ENCODE data around the gene CDK6. TPM values are rescaled to one million over a fixed set of nuclear protein-coding genes. Genes with fewer than 3 reads are reported as not detected.
A peak's percentile ranks its signal among the peaks of the same experiment; 100 is the strongest.

Gene CDK6
- polyA plus RNA-seq, 2 of the 4 experiments (the other 2 are of a cell fraction): 13.6 to 25.9 TPM

DNA sequence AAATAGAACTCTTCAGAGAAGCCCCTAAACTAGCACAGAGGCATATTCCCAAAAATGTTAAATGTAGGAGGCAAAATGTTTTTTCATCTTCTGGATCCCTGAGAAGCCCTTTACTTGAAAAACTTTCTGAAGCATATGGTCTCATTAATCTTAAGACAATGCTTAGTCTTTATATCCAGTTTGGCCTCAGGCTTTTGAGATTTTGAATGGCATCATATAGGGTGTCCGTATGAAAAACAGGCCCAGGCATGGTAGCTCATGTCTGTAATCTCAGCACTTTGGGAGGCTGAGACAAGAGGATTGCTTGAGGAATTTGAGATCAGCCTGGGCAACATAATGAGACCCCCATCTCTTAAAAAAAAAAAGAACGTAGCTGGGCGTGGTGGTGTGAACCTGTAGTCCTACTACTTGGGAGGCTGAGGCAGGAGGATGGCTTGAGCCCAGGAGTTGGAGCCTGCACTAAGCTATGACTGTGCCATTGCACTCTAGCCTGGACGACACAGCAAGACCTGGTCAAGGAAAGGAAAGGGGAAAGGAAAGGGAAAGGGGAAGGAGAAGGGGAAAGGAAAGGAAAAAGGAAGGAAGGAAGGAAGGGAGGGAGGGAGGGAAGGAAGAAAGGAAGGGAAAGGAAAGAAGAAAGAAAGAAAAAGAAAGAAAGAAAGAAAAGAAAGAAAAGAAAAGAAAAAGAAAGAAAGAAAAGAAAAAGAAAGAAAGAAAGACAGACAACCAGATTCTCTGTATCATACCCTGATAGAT, 119.4 kb downstream of the CDK6 start:
- Histone ChIP-seq H3K4me3 (no peak overlapping the region; the same call in 2 of the 3 replicates), H3K4me1 (peaks cover 33% of the 10 kb centered on the region), H3K27ac (peak overlapping the region; percentile 75 to 81; a peak in 4 of 6 replicates), H3K4me2 (peak overlapping the region; percentile 72), H3K9me3 (no peaks in the 10 kb centered on the region)
- CTCF ChIA-PET: interaction anchor here (1.2 to 1.5 kb wide), 2 partner anchors 96 to 116 kb away, joined by 5 read pairs; no protein-coding TSS in a partner anchor
- WGBS (ENCODE audit: missing lambda C conversion rate): 93% methylated on average over 4 of the region's 4 CpGs
- no peak for ATAC-seq
- DNase-seq (ENCODE audit: low read depth in 1 of 2, low spot score in 1 of 2): no peak
- no peak for FAIRE-seq
- TF ChIP-seq HOXB13 (CRISPR knock-in tag; IDR thresholded peaks at IDR 0.05; ENCODE audit: low read depth) (no peak), CHD4 (IDR thresholded peaks at IDR 0.05; ENCODE audit: borderline replicate concordance) (no peak), JUNB (IDR thresholded peaks at IDR 0.05) (no peak), HDAC2 (IDR thresholded peaks at IDR 0.05) (no peak), POLR2AphosphoS2 (conservative IDR thresholded peaks at IDR 0.05; ENCODE audit: low read length) (no peak), BHLHE40 (IDR thresholded peaks at IDR 0.05; ENCODE audit: low read depth, low read length) (no peak), RCOR1 (IDR thresholded peaks at IDR 0.05; ENCODE audit: low read depth, low read length) (no peak), FOSL2 (IDR thresholded peaks at IDR 0.05) (no peak), FOSL2 (CRISPR knock-in tag; IDR thresholded peaks at IDR 0.05) (no peak), POLR2A (IDR thresholded peaks at IDR 0.05; ENCODE audit: low read length) (no peak), CHD2 (IDR thresholded peaks at IDR 0.05; ENCODE audit: low read length, partially characterized antibody) (no peak), RNF2 (IDR thresholded peaks at IDR 0.05; ENCODE audit: borderline replicate concordance, low read depth) (no peak), TFCP2L1 (CRISPR knock-in tag; IDR thresholded peaks at IDR 0.05) (no peak), CEBPB (IDR thresholded peaks at IDR 0.05) (no peak)
- TF ChIP-seq, protein P1, sequence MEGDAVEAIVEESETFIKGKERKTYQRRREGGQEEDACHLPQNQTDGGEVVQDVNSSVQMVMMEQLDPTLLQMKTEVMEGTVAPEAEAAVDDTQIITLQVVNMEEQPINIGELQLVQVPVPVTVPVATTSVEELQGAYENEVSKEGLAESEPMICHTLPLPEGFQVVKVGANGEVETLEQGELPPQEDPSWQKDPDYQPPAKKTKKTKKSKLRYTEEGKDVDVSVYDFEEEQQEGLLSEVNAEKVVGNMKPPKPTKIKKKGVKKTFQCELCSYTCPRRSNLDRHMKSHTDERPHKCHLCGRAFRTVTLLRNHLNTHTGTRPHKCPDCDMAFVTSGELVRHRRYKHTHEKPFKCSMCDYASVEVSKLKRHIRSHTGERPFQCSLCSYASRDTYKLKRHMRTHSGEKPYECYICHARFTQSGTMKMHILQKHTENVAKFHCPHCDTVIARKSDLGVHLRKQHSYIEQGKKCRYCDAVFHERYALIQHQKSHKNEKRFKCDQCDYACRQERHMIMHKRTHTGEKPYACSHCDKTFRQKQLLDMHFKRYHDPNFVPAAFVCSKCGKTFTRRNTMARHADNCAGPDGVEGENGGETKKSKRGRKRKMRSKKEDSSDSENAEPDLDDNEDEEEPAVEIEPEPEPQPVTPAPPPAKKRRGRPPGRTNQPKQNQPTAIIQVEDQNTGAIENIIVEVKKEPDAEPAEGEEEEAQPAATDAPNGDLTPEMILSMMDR (IDR thresholded peaks at IDR 0.05): no peak
- TF ChIP-seq, protein P2, sequence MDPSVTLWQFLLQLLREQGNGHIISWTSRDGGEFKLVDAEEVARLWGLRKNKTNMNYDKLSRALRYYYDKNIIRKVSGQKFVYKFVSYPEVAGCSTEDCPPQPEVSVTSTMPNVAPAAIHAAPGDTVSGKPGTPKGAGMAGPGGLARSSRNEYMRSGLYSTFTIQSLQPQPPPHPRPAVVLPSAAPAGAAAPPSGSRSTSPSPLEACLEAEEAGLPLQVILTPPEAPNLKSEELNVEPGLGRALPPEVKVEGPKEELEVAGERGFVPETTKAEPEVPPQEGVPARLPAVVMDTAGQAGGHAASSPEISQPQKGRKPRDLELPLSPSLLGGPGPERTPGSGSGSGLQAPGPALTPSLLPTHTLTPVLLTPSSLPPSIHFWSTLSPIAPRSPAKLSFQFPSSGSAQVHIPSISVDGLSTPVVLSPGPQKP (IDR thresholded peaks at IDR 0.05; ENCODE audit: low read depth, low read length): no peak
- POLR2A ChIA-PET: no interaction called here

DNA sequence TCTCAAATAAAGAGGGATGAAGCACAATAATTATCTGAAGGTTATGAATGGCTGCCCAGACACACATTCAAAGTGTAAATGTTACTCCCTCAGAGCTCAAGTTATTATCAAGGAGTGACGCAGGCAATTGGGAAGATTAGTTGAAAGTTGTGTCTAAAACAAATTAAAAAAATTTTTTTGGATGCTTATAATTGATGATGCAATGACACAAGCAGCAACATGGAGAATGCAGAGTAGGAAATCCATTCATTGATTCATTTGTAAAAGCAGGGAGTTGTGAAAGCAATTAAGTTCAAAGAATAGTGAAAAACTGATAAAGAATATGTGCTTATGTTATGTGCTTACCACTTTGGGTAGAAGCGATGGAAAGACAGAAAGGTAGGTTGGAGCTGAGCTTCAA, 120.4 kb downstream of the CDK6 start:
- POLR2A ChIA-PET: no interaction called here
- Histone ChIP-seq H3K27ac (peak overlapping the region in 1 of 2 experiments; percentile 11; a peak in 1 of 6 replicates), H3K4me1 (peaks cover 33% of the 10 kb centered on the region), H3K4me2 (no peak overlapping the region), H3K4me3 (no peak overlapping the region), H3K9me3 (no peaks in the 10 kb centered on the region)
- CTCF ChIA-PET: interaction anchor here (1.2 to 1.7 kb wide), 4 partner anchors 10 to 117 kb away, joined by 3 to 5 read pairs (median 4); no protein-coding TSS in a partner anchor
- no peak for TF ChIP-seq RAD21 (conservative IDR thresholded peaks at IDR 0.05 in 1 of 2, IDR thresholded peaks at IDR 0.05 in 1 of 2)
- TF ChIP-seq CBX2 (IDR thresholded peaks at IDR 0.05; ENCODE audit: borderline replicate concordance, low read depth): no peak
- no peak for TF ChIP-seq FOXS1 (CRISPR knock-in tag; IDR thresholded peaks at IDR 0.05)
- TF ChIP-seq SREBF2 (IDR thresholded peaks at IDR 0.05): no peak
- no peak for TF ChIP-seq ZNF302 (CRISPR knock-in tag; IDR thresholded peaks at IDR 0.05)
- no peak for TF ChIP-seq FOSL2 (IDR thresholded peaks at IDR 0.05)
- TF ChIP-seq FOSL2 (CRISPR knock-in tag; IDR thresholded peaks at IDR 0.05): no peak
- no peak for TF ChIP-seq CEBPB (IDR thresholded peaks at IDR 0.05)
- TF ChIP-seq ZSCAN20 (CRISPR knock-in tag; IDR thresholded peaks at IDR 0.05): no peak
- no peak for TF ChIP-seq RARB (CRISPR knock-in tag; IDR thresholded peaks at IDR 0.05)
- TF ChIP-seq RCOR1 (IDR thresholded peaks at IDR 0.05; ENCODE audit: low read depth, low read length): no peak
- TF ChIP-seq FOSB (CRISPR knock-in tag; IDR thresholded peaks at IDR 0.05): no peak
- TF ChIP-seq MAFK (IDR thresholded peaks at IDR 0.05; ENCODE audit: partially characterized antibody): no peak
- TF ChIP-seq KDM1A (IDR thresholded peaks at IDR 0.05; ENCODE audit: low read depth): no peak
- no peak for TF ChIP-seq CHD4 (IDR thresholded peaks at IDR 0.05; ENCODE audit: borderline replicate concordance)
- TF ChIP-seq, protein P3, sequence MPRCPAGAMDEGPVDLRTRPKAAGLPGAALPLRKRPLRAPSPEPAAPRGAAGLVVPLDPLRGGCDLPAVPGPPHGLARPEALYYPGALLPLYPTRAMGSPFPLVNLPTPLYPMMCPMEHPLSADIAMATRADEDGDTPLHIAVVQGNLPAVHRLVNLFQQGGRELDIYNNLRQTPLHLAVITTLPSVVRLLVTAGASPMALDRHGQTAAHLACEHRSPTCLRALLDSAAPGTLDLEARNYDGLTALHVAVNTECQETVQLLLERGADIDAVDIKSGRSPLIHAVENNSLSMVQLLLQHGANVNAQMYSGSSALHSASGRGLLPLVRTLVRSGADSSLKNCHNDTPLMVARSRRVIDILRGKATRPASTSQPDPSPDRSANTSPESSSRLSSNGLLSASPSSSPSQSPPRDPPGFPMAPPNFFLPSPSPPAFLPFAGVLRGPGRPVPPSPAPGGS (IDR thresholded peaks at IDR 0.05): no peak
- no peak for TF ChIP-seq ESRRA (IDR thresholded peaks at IDR 0.05; ENCODE audit: borderline replicate concordance, low read length)
- no peak for TF ChIP-seq EP300 (IDR thresholded peaks at IDR 0.05)
- FAIRE-seq (no peak), ATAC-seq (no peak), DNase-seq (ENCODE audit: low read depth in 1 of 2, low spot score in 1 of 2) (no peak)
- WGBS (ENCODE audit: missing lambda C conversion rate): 92% methylated on average over 2 of the region's 2 CpGs

All from A549 (cell line).